Thyroid gland (tissue), 4 donors: ENCODE data around the gene CREB3L1.

ENCODE experiments used
- CTCF ChIP-seq, 6 experiments: fragments of 200-600 bp in 3 of 6; fragments of 450-650 bp in 3 of 6; sonication (generic) in 3 of 6; IDR thresholded peaks; one replicate each; pipeline ENCODE4 v1.5.1; 2016 to 2019; ENCODE audit warnings: antibody characterized with exemption in 6 of 6, mild to moderate bottlenecking in 2 of 6, inconsistent platforms in 1 of 6, moderate library complexity in 1 of 6
- POLR2A ChIP-seq, 2 donors: fragments of 450-650 bp; IDR thresholded peaks; one replicate each; pipeline ENCODE4 v1.6.1; 2017; ENCODE audit warnings: antibody characterized with exemption in 2 of 2, mild to moderate bottlenecking in 2 of 2, moderate library complexity in 1 of 2

- no peak for TF ChIP-seq CTCF (IDR thresholded peaks at IDR 0.05)
- no peak for TF ChIP-seq POLR2A (IDR thresholded peaks at IDR 0.05)
Observed at GRCh38 chr11:46265764-46266163, 11.7 kb upstream of the CREB3L1 start.
